ENCODE data around the gene POU3F1. TPM values are rescaled to one million over a fixed set of nuclear protein-coding genes. Genes with fewer than 3 reads are reported as not detected.

POU3F1 gene
- total RNA-seq, 1 donor from 2014 or later: 6.1 TPM

- no peak overlapping the region for H3K27ac Mint-ChIP-seq
- no peak for TF ChIP-seq CTCF (IDR thresholded peaks at IDR 0.05)
- CTCF ChIA-PET: interaction anchor here (0.7 to 5.4 kb wide), 5 partner anchors 45 to 808 kb away, joined by 3 to 43 read pairs (median 9); no protein-coding TSS in a partner anchor
- POLR2A ChIA-PET: interaction anchor here (1.1 to 1.6 kb wide), 2 partner anchors 14 to 45 kb away, joined by 3 to 5 read pairs; partner anchors contain the start of gene UTP11
- H3K9me3 Mint-ChIP-seq: no peaks in the 10 kb centered on the region
- intact Hi-C loops (cut with micrococcal nuclease): loop anchor here (1.0 to 5.0 kb wide), 5 partner anchors 46 to 808 kb away; no protein-coding TSS in a partner anchor
- H3K4me1 Mint-ChIP-seq: peaks cover 39% of the 10 kb centered on the region
- no peaks in the 10 kb centered on the region for H3K27me3 Mint-ChIP-seq
- H3K4me3 Mint-ChIP-seq: no peak overlapping the region
- no peak for DNase-seq
- ATAC-seq (ENCODE audit: low read depth): no peak
- peaks cover 37% of the 10 kb centered on the region for H3K36me3 Mint-ChIP-seq (ENCODE audit: low read depth)
Measured at GRCh38 chr1:38026592-38027200, 19.9 kb downstream of the POU3F1 start.

- intact Hi-C loops (cut with micrococcal nuclease): loop anchor here (1.0 to 5.0 kb wide), 5 partner anchors 47 to 809 kb away; no protein-coding TSS in a partner anchor
- Mint-ChIP-seq H3K4me1 (peaks cover 39% of the 10 kb centered on the region), H3K36me3 (ENCODE audit: low read depth) (peaks cover 46% of the 10 kb centered on the region), H3K27ac (no peak overlapping the region), H3K27me3 (no peaks in the 10 kb centered on the region), H3K4me3 (no peak overlapping the region), H3K9me3 (no peaks in the 10 kb centered on the region)
- POLR2A ChIA-PET: no interaction called here
- no peak for TF ChIP-seq CTCF (IDR thresholded peaks at IDR 0.05)
- CTCF ChIA-PET: interaction anchor here (1.0 to 5.4 kb wide), 3 partner anchors 46 to 809 kb away, joined by 3 to 43 read pairs (median 16); no protein-coding TSS in a partner anchor
- no peak for ATAC-seq (ENCODE audit: low read depth)
- DNase-seq: no peak
Measured at GRCh38 chr1:38025664-38026063, 20.9 kb downstream of the POU3F1 start.

- ChIA-PET POLR2A (interaction anchor here (0.5 kb wide), 1 partner anchor 1575 kb away, joined by 3 read pairs; no protein-coding TSS in a partner anchor), CTCF (interaction anchor here (1.0 to 5.4 kb wide), 3 partner anchors 47 to 810 kb away, joined by 3 to 43 read pairs (median 16); no protein-coding TSS in a partner anchor)
- no peak for ATAC-seq (ENCODE audit: low read depth)
- H3K27me3 Mint-ChIP-seq: no peaks in the 10 kb centered on the region
- DNase-seq: no peak
- H3K27ac Mint-ChIP-seq: no peak overlapping the region
- no peak overlapping the region for H3K4me3 Mint-ChIP-seq
- no peak for TF ChIP-seq CTCF (IDR thresholded peaks at IDR 0.05)
- intact Hi-C loops (cut with micrococcal nuclease): loop anchor here (5.0 kb wide), 1 partner anchor 127 kb away; no protein-coding TSS in a partner anchor
- H3K36me3 Mint-ChIP-seq (ENCODE audit: low read depth): peaks cover 50% of the 10 kb centered on the region
- peaks cover 35% of the 10 kb centered on the region for H3K4me1 Mint-ChIP-seq
- H3K9me3 Mint-ChIP-seq: no peaks in the 10 kb centered on the region
Measured at GRCh38 chr1:38025233-38025632, 21.4 kb downstream of the POU3F1 start.

GRCh38 chr1:38022810-38023209, 23.8 kb downstream of the POU3F1 start:
- peaks cover 12% of the 10 kb centered on the region for H3K4me1 Mint-ChIP-seq
- H3K36me3 Mint-ChIP-seq (ENCODE audit: low read depth): peaks cover 72% of the 10 kb centered on the region
- no peak overlapping the region for H3K4me3 Mint-ChIP-seq
- no peak overlapping the region for H3K27ac Mint-ChIP-seq
- ChIA-PET CTCF (interaction anchor here (0.7 to 1.7 kb wide), 4 partner anchors 49 to 812 kb away, joined by 3 to 5 read pairs (median 3); no protein-coding TSS in a partner anchor), POLR2A (no interaction called here)
- DNase-seq: no peak
- no peaks in the 10 kb centered on the region for H3K9me3 Mint-ChIP-seq
- intact Hi-C loops (cut with micrococcal nuclease): no loop called here
- TF ChIP-seq CTCF (IDR thresholded peaks at IDR 0.05): no peak
- no peaks in the 10 kb centered on the region for H3K27me3 Mint-ChIP-seq
- no peak for ATAC-seq (ENCODE audit: low read depth)

- H3K27ac Mint-ChIP-seq: no peak overlapping the region
Measured at GRCh38 chr1:38021969-38022368, 24.6 kb downstream of the POU3F1 start.

More at GRCh38 chr1:38021969-38022368, 24.6 kb downstream of the POU3F1 start:
- Mint-ChIP-seq H3K4me1 (peaks cover 4% of the 10 kb centered on the region), H3K36me3 (ENCODE audit: low read depth) (peaks cover 79% of the 10 kb centered on the region), H3K27me3 (no peaks in the 10 kb centered on the region), H3K9me3 (no peaks in the 10 kb centered on the region), H3K4me3 (no peak overlapping the region)
- intact Hi-C loops (cut with micrococcal nuclease): no loop called here
- ChIA-PET CTCF (interaction anchor here (0.6 to 1.7 kb wide), 3 partner anchors 50 to 456 kb away, joined by 3 to 5 read pairs (median 4); no protein-coding TSS in a partner anchor), POLR2A (no interaction called here)
- no peak for DNase-seq
- no peak for TF ChIP-seq CTCF (IDR thresholded peaks at IDR 0.05)
- ATAC-seq (ENCODE audit: low read depth): no peak
